HepG2 (cell line): ENCODE data around the gene MRPL9. TPM values are rescaled to one million over a fixed set of nuclear protein-coding genes. Genes with fewer than 3 reads are reported as not detected.
A peak's percentile ranks its signal among the peaks of the same experiment; 100 is the strongest.

Source experiments
- NR2F2 ChIP-seq: IDR thresholded peaks from 2 replicates; pipeline ENCODE4 v1.6.1; 2012; ENCODE audit warnings: low read depth, inconsistent platforms, borderline replicate concordance
- SIN3B ChIP-seq: fragments of 150-350 bp; IDR thresholded peaks from 2 replicates; pipeline ENCODE4 v1.6.1; 2014; ENCODE audit warnings: low read length
- SNAI1 ChIP-seq: sonication (generic); formaldehyde crosslinking; IDR thresholded peaks from 2 replicates; pipeline ENCODE4 v1.5.0; 2020; ENCODE audit warnings: mild to moderate bottlenecking, missing genetic modification reagents, borderline replicate concordance
- ZNF615 ChIP-seq: sonication (generic); formaldehyde crosslinking; IDR thresholded peaks from 2 replicates; pipeline ENCODE4 v1.5.0; 2020; ENCODE audit warnings: mild to moderate bottlenecking, missing genetic modification reagents, borderline replicate concordance
- ZNF800 ChIP-seq: sonication (generic); formaldehyde crosslinking; IDR thresholded peaks from 2 replicates; pipeline ENCODE4 v1.4.0; 2020; ENCODE audit warnings: missing genetic modification reagents
- polyA plus RNA-seq, 8 experiments: library from polyadenylated mRNA; depleted of rRNA in 3 of 8; stranded (reverse) in 7 of 8; unstranded in 1 of 8; fragments of >200 nt; fragmentation: Illumina TruSeq in 4 of 8; extraction: Trizol in 4 of 8; gene quantifications; 2 replicates each; pipeline versions ENCODE4 v1.2.1 to v1.2.3, GENCODE V29; 2011 to 2016; ENCODE audit warnings: low read depth in 4 of 8, missing spikeins in 1 of 8, mixed read lengths in 1 of 8; ENCODE audit not compliant: insufficient read depth in 1 of 8
- total RNA-seq, 5 experiments: library from RNA; depleted of rRNA; stranded (reverse); fragments of >200 nt; fragmentation: Illumina TruSeq; extraction: Trizol; gene quantifications; 2 replicates each; pipeline ENCODE4 v1.2.3, GENCODE V29; 2016; ENCODE audit warnings: low read depth in 1 of 5
- TF ChIP-seq, protein P1 (sequence below): sonication (generic); formaldehyde crosslinking; IDR thresholded peaks from 2 replicates; pipeline ENCODE4 v1.4.0; 2020; ENCODE audit warnings: missing genetic modification reagents, mild to moderate bottlenecking, borderline replicate concordance

The MRPL9 gene
- total and polyA plus RNA-seq, 2 of the 13 experiments (the other 11 are each of a cell fraction or from before 2014, with no cell fraction given), result 72.1 to 107 TPM

GRCh38 chr1:151762941-151763921 lies at the start of gene MRPL9 (continued):
- TF ChIP-seq, protein P1, sequence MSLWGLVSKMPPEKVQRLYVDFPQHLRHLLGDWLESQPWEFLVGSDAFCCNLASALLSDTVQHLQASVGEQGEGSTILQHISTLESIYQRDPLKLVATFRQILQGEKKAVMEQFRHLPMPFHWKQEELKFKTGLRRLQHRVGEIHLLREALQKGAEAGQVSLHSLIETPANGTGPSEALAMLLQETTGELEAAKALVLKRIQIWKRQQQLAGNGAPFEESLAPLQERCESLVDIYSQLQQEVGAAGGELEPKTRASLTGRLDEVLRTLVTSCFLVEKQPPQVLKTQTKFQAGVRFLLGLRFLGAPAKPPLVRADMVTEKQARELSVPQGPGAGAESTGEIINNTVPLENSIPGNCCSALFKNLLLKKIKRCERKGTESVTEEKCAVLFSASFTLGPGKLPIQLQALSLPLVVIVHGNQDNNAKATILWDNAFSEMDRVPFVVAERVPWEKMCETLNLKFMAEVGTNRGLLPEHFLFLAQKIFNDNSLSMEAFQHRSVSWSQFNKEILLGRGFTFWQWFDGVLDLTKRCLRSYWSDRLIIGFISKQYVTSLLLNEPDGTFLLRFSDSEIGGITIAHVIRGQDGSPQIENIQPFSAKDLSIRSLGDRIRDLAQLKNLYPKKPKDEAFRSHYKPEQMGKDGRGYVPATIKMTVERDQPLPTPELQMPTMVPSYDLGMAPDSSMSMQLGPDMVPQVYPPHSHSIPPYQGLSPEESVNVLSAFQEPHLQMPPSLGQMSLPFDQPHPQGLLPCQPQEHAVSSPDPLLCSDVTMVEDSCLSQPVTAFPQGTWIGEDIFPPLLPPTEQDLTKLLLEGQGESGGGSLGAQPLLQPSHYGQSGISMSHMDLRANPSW (CRISPR knock-in tag), result no peak; the same call in 1 of the 2 replicates
- TF ChIP-seq NR2F2, result no peak; the same call in 1 of the 2 replicates
- peak; percentile 29; the same call in 1 of the 2 replicates for TF ChIP-seq ZNF800 (CRISPR knock-in tag)
- TF ChIP-seq SNAI1, result 0 out of 2 replicates have a peak, but pooled peaks have one; percentile 31
- no peak for TF ChIP-seq ZNF615 (CRISPR knock-in tag)
- TF ChIP-seq SIN3B, result peak; percentile 89
